Stimulated activated CD4-positive, alpha-beta T cell treated with anti-CD3 and anti-CD28 coated beads, Interleukin-2, amount 100 ng/mL, for 24 hours (primary cell): ENCODE data around the gene OR52B6.
"Not testable (repeated sequence)": the region's sequence is repeated elsewhere in the genome, so short reads cannot be mapped to it uniquely, and the experiment has no call there.

Experiments used
- DNase-seq, 2 donors: peaks; one replicate each; pipeline ENCODE4 v3.0.0-alpha.2; 2020

Gene OR52B6

DNA sequence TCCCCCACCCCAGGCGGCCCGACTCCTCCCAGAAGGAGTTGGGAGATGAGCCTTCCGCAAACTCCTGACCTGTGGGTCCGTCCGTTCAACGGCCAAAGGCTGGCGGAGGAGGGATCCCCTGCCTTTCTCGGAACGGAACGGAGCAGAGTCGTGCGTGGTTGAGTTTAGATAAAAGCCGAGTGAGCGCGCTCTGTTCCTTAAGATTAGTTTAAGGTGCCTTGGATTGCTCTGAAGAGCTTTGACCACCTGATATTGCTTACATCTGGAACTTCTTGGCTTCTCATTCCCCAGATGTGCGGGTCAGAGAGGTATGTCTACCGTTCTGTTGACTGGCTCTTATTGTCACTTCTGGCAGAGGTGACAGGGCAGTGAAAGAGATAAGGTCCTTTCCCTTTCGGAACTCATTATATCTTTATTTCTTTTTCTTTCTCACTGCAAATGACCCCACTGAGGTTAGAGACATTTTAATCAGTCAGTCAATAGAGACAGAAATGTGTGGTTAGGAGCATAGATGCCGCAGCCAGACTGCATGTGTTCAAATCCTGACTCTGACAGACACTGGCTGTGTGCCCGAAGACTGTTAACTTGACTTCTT is 16.0 kb downstream of the OR52B6 start, which contains the start of gene TRIM6:
Gene TRIM6, plus strand, starts transcription at position 31 of the 595 bp plus-strand sequence. Its CDS starts 261 bp downstream, at position 292.
- peak in 1 of 2 donors; percentile 20 for DNase-seq

DNA sequence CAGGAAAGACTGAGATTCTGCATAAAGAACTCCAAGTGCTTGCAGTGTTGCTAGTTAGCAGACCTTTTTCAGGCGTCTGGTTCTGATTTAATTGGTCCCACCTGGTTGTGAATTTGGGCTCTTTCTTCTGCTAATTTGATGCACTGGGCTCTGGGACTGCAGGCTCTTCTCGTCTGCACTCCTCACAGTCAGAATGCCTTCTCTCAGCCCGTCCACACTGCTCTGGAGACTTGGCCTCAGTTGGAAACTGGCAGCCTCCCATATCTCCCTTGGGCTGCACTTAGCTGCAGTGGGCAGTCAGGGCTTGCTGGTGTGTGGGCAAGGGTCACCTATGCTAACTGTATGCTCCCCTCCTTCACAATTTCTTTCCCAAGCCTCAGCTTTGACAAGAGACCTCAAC is 17.3 kb downstream of the OR52B6 start:
- DNase-seq, result no peak

DNA sequence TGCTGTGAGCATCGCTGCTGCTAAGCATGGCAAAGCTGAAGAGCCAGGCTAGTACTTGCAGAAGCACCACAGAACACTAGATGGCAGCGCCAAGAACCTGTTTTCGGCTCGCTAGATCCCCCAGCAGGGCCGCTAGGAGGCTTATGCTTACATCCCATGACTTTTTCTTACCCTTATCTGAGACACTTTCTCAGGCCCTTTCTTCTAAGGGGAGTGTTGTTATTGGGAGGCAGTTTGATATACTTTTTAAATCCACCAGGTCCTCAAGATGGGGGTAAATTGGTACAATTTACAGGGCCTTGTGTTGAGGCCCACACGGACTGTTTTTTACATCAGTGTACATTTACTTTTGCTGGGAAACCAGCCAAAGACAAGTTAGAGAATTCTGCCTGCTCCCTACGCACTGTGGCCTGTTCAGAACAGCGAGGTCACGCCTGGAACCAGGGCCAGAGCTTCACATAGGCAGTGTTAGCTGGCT is 19.7 kb downstream of the OR52B6 start:
- peak; percentile 57 for DNase-seq

DNA sequence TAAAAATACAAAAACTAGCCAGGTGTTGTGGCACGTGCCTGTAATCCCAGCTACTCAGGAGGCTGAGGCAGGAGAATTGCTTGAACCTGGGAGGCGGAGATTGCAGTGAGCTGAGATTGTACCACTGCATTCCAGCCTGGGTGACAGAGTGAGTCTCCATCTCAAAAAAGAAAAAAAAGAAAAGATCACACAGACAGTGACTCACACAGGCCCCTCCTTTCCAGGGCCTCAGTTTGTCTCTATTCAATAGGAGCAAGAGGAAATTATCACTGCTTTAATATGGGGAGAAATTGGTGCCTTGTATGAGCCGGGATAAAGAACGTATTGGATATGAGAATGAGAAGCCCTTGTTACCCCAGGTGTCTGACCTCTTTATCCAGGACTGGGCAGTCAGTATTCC is 22.1 kb downstream of the OR52B6 start:
- not testable (repeated sequence) for DNase-seq

DNA sequence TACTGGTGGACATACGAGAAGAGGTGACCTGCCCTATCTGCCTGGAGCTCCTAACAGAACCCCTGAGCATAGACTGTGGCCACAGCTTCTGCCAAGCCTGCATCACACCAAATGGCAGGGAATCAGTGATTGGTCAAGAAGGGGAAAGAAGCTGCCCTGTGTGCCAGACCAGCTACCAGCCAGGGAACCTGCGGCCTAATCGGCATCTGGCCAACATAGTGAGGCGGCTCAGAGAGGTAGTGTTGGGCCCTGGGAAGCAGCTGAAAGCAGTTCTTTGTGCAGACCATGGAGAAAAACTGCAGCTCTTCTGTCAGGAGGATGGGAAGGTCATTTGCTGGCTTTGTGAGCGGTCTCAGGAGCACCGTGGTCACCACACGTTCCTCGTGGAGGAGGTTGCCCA is 22.6 kb downstream of the OR52B6 start:
- no peak for DNase-seq

DNA sequence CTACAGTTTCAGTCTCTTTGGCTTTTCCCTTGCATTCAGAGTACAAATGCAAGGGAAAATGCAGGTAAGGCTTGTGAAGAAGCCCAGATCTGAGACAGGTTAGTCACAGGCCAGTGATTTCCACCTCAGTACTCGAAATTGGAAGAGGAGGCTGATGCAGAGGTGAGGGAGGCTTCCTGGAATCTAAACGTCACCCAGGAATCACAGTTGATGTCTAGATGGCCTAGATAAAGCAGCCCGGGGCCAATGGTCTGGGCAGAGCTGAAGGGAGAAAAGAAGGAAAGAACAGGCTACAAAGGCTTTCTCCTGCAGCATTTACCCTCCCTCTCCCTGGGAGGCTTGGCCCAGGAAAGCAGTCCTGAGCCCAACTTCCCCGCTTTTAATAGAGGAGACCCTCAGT is 24.2 kb downstream of the OR52B6 start:
- DNase-seq, result no peak

DNA sequence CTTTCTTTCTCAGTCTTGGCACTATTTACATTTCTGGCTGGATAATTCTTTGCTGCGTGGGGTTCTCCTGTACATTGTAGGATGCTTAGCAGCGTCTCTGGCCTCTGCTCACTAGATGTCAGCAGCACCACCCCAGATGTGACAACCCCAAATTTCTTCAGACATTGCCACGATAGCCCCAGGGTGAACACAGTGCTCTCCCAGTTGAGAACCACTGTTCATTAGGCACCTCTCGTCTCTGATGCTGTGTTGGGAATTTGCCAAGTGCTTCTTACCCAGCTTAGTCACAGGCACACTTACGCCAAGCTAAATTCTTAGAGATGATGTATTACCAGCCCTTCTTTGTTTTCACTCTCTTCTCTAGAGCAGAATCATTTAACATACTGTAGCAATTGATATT is 25.2 kb downstream of the OR52B6 start:
- DNase-seq, result no peak

DNA sequence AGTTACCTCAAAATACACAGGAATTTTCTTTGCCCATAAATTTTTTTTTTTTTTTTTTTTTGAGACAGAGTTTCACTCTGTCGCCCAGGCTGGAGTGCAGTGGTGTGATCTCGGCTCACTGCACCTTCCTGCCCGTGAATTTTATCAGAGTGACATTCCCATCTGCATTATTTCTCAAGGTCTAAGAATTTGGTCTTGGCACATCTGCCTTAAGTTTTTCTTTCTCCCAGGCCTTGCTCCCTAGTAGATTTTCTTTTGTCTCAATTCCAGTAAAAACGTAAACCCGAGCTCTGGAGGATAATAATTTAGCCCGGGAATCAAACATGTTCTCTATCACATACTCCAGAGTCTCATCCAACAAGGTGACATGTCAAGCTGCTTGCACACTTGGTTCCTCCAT is 28.1 kb downstream of the OR52B6 start:
- no peak for DNase-seq

DNA sequence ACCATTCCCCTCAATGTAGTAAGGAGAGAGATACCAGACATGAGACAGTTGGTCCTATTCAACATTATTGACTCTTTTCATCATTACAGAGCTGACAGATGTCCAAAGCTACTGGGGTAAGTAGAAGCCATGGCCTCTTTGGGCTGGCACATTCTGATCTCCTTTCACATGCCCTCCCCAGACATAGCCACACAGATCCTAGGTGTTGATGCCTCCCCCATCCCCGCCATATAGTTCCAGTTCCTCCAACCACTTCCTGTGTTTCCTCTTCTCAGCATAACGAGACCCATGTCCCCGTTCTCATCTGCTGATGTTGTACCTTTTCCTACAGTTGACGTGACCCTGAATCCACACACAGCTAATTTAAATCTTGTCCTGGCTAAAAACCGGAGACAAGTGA is 29.8 kb downstream of the OR52B6 start:
- no peak for DNase-seq

DNA sequence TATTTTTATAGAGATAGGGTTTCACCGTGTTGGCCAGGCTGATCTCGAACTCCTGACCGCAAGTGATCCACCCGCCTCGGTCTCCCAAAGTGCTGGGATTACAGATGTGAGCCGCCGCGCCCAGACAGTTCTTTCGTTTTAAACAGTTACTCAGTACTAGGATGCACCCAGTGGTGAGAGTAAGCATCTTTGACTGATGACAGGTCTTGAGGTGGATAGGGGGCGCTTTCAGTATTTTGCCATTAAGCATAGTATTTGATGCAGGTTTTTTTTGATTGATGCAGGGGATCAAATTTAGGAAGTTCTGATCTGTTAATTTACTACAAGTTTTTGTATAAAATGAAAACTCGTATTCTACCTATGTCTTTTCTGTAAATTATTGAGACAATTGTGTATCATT is 30.9 kb downstream of the OR52B6 start:
- no peak for DNase-seq

DNA sequence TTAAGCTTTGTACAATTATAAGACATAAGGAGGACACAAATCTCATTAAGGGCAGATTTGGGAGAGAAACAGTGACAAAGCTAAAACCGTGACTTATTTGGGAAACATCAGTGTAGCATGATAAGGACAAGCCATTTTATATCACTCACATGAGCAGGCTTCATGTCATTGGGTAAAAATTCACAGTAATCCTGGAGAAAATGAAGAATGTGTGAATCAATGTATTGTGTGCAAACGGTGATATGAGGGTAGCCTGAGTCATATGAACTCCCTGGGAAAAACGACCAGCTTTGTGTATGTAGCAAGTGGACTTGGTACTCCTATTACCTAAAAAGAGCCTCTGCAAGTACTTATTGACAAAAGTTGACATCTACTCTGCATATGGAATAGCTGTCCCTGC is 38.1 kb downstream of the OR52B6 start:
- no peak for DNase-seq

DNA sequence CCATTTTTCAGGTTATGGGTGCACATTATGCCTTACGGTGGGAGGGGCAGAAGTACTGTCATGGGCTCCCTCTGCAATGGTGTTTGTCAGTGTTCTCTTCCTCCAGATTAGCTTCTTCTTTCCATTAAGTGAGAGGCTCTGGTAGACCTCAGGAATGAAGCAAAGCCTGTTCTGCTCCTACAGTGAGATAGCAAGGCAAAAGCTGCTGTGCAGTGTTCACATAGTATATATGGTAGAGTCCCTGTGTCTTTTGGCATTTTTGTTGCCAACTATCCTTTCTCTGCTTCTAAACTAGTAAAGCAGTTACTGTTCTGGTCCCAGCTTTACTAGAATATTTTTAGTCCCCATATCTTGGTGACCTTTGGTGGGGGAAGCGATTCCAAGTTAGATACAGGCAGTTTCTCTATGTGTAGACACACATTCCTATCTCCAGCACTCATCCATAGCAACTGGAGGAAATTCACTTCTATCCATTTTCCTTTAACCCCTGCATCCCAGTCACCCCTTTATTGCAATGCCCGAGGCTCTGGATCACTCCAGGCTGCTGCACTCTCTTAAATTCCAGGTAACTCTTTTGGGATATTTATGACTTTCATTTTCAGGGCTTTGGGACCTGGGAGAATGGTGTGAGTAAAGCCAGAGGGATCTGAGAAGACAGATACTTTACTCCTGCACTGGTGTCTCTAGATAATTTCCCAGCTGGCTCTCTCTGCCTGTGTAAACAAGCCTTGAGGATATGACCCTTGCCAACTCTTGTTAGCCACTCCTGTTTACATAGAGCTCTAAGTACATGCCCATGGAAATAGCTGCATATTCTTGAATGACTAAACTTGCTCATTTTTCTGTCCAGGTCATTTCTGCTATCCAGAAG is 40.2 kb downstream of the OR52B6 start:
- DNase-seq, result no peak

DNA sequence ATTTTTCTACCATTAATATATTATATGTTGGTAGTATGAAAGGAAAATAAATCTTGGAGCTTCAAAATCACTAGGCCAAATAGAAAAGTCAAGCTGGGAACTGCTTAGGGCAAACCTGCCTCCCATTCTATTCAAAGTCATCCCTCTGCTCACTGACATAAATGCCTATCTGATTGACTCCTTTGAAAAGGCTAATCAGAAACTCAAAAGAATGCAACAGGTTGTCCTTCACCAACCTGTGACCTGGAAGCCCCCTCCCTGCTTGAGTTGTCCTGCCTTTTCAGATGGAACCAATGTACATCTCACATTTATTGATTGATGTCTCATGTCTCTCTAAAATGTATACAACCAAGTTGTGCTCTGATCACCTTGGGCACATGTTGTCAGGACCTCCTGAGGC is 40.9 kb downstream of the OR52B6 start:
- DNase-seq, result no peak

DNA sequence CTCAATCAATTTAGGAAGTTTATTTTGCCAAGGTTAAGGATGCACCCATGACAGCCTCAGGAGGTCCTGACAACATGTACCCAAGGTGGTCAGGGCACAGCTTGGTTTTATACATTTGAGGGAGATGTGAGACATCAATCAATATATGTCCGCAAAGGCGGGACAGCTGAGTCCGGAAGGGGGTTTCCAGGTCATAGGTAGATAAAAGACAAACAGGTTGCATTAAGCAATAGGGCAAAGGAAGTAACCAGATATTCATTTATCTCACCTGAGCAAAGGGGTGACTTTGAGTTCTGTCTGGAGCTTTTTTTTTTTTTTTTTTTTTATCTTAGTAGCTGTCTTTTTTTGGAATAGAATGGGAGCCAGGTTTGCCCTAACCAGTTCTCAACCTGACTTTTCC is 42.1 kb downstream of the OR52B6 start:
- no peak for DNase-seq

DNA sequence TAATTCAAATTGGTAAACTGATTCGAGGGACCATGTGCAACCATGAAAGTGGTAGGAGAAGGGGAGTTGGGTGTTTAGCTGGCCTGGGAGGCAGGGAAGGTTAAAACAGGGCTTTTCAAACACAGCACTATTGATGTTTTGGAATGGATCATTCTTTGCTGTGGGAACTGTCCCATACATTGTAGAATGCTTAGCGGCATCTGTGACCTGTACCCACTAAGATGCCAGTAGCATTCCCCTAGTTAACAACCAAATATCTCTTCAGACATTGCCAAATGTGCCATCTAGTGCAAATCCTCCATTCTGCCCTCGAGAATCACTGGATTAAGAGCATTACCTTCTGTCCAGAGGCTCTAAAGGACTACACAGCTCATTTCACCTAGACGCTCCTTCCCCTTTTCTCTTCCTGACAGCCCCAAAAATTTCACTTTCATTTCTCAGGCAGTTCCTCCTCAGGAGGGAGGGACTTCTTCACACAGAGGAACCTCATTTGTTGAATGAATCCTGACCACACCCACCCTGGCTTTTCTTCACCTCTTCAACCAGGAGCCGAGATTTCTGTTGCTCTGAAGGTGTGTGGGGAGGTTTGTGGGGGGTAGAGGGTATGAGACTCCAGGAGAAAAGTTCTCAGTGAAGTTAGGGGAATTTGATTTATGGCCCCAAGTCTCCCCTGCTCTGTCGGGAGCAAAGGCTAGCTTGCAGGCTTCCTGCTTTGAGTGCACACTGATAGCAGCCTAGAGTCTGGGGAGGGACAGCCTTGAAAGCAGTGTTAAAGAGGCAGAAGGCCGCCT is 44.0 kb downstream of the OR52B6 start, which contains the start of gene TRIM34:
Gene TRIM34, plus strand, starts transcription at position 513 of the 791 bp plus-strand sequence. CDS start 7,331 bp downstream, outside the sequence.
- peak; percentile 42 to 64 for DNase-seq

DNA sequence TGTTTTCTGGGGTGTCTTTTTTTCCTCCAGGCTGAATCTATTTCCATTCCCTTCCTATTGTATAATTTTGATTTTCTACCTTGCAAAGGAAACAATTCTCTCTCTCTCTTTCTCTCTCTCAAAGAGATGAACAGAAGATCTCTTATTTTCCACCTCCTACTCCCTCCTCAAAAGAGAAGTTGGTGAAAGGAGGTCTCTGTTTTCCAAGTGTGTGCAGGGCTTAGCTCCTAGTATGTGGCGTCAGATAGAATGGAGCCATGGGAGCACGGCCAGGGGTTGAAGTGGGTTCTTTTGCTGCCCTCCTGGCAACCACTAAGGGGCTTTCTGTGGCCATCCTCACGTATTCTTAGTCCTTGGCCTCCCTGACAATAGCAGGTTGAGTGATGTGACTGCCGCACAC is 44.6 kb downstream of the OR52B6 start:
- DNase-seq, result no peak

DNA sequence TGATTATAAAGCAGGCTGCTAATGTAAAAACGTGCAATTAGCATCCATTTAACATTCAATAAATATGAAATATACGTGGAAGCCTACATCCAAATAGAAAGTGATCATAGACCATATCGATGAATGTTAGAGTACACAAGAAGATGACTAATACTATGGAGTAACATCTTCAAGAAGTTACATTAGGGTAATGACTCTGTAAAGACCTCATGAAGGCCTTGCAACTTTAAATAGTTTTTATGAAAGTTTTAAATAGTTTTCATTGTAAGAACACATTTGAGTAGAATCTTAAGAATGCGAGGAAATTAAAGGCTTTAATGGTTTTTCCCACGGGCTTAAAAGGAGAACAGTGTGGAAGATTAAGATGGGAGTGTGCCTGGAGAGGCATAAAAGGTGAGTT is 45.5 kb downstream of the OR52B6 start:
- DNase-seq, result no peak

DNA sequence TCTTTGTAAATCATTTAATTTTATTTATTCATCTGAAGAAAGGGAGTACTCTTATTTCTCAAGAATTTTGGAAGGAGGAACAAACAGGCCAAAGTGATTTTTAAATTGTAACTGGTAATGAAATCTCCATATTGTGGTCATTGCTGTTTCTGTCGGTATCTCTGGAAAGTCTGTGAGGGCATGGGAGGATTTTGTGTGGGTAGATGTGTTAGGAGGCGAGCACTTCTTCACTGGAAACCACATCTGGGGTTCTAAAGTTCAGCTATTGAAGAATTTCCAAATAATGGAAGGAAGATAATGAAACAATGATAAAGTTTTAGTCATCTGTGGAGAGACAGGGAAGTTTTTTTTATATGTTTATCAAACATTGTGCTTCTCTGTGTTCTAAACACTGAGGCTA is 50.7 kb downstream of the OR52B6 start:
- no peak for DNase-seq
